Measurements from ENCODE around the gene EZH2. TPM values are rescaled to one million over a fixed set of nuclear protein-coding genes. Genes with fewer than 3 reads are reported as not detected.

EZH2 gene
- polyA plus RNA-seq, 1 of the 3 experiments (the other 2 are of a cell fraction), result 30.6 TPM

DNA sequence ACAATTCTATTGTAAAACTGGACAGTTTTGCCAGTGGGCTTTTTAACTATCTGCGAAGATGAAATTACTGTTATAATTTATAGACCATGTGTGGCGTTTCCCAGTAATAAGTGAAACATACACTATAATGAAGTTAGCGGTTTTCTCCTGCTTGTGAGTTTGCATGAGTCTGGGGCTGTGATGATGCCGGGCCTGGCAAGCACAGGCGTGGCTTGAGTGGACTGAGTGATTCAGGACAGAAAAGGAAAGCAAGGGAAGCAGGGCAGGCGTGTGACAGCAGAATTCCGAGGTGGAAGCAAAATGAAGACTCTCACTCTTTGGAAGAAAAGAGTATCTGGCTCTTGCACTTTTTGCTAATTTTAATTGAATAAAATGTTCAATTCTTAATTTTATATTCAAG, 94.9 kb downstream of the EZH2 start (continued):
- TF ChIP-seq NFIC (IDR thresholded peaks at IDR 0.05; ENCODE audit: borderline replicate concordance), result no peak
- no peak for TF ChIP-seq GABPA (IDR thresholded peaks at IDR 0.05; ENCODE audit: low read depth)
- TF ChIP-seq ELF1 (IDR thresholded peaks at IDR 0.05), result no peak
- no peak for TF ChIP-seq SMC3 (IDR thresholded peaks at IDR 0.05; ENCODE audit: low read depth, low read length)
- TF ChIP-seq CHD2 (IDR thresholded peaks at IDR 0.05; ENCODE audit: low read length, partially characterized antibody), result no peak
- TF ChIP-seq EZH2phosphoT487 (IDR thresholded peaks at IDR 0.05; ENCODE audit: borderline replicate concordance, low read depth), result no peak
- TF ChIP-seq SIN3A (IDR thresholded peaks at IDR 0.05; ENCODE audit: borderline replicate concordance, low read depth, low read length), result no peak
- TF ChIP-seq FOXJ3 (CRISPR knock-in tag; IDR thresholded peaks at IDR 0.05), result no peak
- no peak for TF ChIP-seq RCOR1 (IDR thresholded peaks at IDR 0.05; ENCODE audit: low read length)
- TF ChIP-seq FOXM1 (IDR thresholded peaks at IDR 0.05; ENCODE audit: low read depth), result no peak
- no peak for TF ChIP-seq MEF2A (IDR thresholded peaks at IDR 0.05; ENCODE audit: borderline replicate concordance, low read depth)

DNA sequence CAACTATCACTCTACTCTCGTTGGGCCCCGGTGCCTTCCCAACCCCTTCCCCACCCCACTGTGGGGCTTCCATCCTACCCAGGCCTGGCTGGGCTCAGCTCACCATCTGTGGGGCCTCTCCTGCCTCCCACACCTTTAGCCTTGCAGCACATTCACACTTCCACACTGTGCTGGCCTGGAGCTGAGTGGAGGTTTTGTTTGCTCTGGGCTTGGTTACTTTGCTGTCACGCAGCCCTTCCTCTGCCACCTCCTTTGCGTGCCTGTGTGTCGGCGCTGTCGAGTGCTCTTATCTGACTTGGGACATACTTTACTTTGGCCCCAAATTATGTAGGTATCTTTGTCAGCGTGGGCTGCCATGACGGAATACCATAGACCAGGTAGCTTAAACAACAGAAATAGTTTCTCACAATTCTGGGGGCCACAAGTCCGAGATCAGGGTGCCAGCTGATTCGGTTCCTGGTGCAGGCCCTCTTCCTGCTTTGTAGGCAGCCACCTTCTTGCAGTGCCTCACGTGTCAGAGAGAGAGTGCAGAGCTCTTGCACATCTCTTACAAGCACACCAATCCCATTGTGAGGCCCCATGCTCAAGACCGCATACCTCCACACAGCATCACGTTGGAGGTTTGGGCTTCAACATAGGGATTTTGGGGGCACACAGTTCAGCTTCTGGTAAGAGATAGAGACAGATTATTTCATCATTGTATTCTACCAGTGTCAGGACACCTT, 96.4 kb downstream of the EZH2 start:
- no peak overlapping the region for H3K4me3 ChIP-seq (ENCODE audit: low read depth in 2 of 2, low read length in 1 of 2)
- no peak overlapping the region for H3K27ac ChIP-seq (ENCODE audit: low read depth in 2 of 2, low read length in 1 of 2)
- no peak for DNase-seq
- H2AFZ ChIP-seq (ENCODE audit: low read depth), result no peak overlapping the region
- ChIA-PET CTCF (interaction anchor here (0.9 to 1.2 kb wide), 5 partner anchors 8 to 32 kb away, joined by 3 to 5 read pairs (median 3); no protein-coding TSS in a partner anchor), POLR2A (no interaction called here)
- H3K27me3 ChIP-seq (ENCODE audit: insufficient read depth), result no peaks in the 10 kb centered on the region
- TF ChIP-seq NRF1 (IDR thresholded peaks at IDR 0.05; ENCODE audit: low read depth, low read length), result no peak
- no peak for TF ChIP-seq GABPA (IDR thresholded peaks at IDR 0.05; ENCODE audit: low read depth)
- no peak for TF ChIP-seq FOXJ3 (CRISPR knock-in tag; IDR thresholded peaks at IDR 0.05)
- no peak for TF ChIP-seq YY1 (IDR thresholded peaks at IDR 0.05; ENCODE audit: low read depth)
- TF ChIP-seq, protein P1, sequence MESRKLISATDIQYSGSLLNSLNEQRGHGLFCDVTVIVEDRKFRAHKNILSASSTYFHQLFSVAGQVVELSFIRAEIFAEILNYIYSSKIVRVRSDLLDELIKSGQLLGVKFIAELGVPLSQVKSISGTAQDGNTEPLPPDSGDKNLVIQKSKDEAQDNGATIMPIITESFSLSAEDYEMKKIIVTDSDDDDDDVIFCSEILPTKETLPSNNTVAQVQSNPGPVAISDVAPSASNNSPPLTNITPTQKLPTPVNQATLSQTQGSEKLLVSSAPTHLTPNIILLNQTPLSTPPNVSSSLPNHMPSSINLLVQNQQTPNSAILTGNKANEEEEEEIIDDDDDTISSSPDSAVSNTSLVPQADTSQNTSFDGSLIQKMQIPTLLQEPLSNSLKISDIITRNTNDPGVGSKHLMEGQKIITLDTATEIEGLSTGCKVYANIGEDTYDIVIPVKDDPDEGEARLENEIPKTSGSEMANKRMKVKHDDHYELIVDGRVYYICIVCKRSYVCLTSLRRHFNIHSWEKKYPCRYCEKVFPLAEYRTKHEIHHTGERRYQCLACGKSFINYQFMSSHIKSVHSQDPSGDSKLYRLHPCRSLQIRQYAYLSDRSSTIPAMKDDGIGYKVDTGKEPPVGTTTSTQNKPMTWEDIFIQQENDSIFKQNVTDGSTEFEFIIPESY (IDR thresholded peaks at IDR 0.05; ENCODE audit: borderline replicate concordance, low read depth), result no peak
- TF ChIP-seq RFX5 (IDR thresholded peaks at IDR 0.05; ENCODE audit: low read length), result no peak
- TF ChIP-seq MEF2A (IDR thresholded peaks at IDR 0.05; ENCODE audit: borderline replicate concordance, low read depth), result no peak
- TF ChIP-seq RXRA (IDR thresholded peaks at IDR 0.05; ENCODE audit: borderline replicate concordance, low read depth), result no peak
- TF ChIP-seq TCF12 (IDR thresholded peaks at IDR 0.05), result no peak
- no peak for TF ChIP-seq SIN3A (IDR thresholded peaks at IDR 0.05; ENCODE audit: borderline replicate concordance, low read depth, low read length)
- TF ChIP-seq, protein P2, sequence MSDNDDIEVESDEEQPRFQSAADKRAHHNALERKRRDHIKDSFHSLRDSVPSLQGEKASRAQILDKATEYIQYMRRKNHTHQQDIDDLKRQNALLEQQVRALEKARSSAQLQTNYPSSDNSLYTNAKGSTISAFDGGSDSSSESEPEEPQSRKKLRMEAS (IDR thresholded peaks at IDR 0.05; ENCODE audit: low read depth), result no peak
- peaks cover 0 to 6% of the 10 kb centered on the region in 2 experiments; a peak in 1 of 4 replicates for H3K4me1 ChIP-seq (ENCODE audit: control insufficient read depth in 1 of 2, insufficient read depth in 2 of 2, low read depth in 1 of 2, low read length in 1 of 2)
- H3K36me3 ChIP-seq (replicated peaks in 1 of 2; ENCODE audit: control insufficient read depth in 1 of 2, insufficient read depth in 2 of 2, low read length in 1 of 2), result peaks cover 75 to 88% of the 10 kb centered on the region in 2 experiments
- H3K9me3 ChIP-seq, result no peaks in the 10 kb centered on the region
- no peaks in the 10 kb centered on the region for H3K9me2 ChIP-seq
- no peak overlapping the region for H3K4me2 ChIP-seq
- H3F3A ChIP-seq (replicated peaks; ENCODE audit: insufficient read depth), result no peaks in the 10 kb centered on the region
- no peaks in the 10 kb centered on the region for H4K20me1 ChIP-seq (ENCODE audit: insufficient read depth)
- no peaks in the 10 kb centered on the region for H3K79me2 ChIP-seq (ENCODE audit: insufficient read depth)
- WGBS (ENCODE audit: low lambda C conversion rate), result 96% methylated on average over 14 of the region's 14 CpGs
- no peak overlapping the region for H3K9ac ChIP-seq

All from SK-N-SH (cell line).